Astrocyte (in vitro differentiated cells and primary cell): ENCODE results near the gene TMEM14B. TPM values are rescaled to one million over a fixed set of nuclear protein-coding genes. Genes with fewer than 3 reads are reported as not detected.

ENCODE experiments used
- DNase-seq: peaks from one replicate; pipeline ENCODE4 v3.0.0-alpha.2; 2010; ENCODE audit warnings: low read depth
- FAIRE-seq: peaks from 2 replicates; lab custom pipeline; 2011; peaks lifted over from hg19 to GRCh38; lab: Jason Lieb, UNC
- H2AFZ ChIP-seq: 2 replicates; pipeline ENCODE4 v1.6.0; 2012; ENCODE audit warnings: low read depth, low read length, inconsistent platforms
- H3K27ac ChIP-seq: 2 replicates; pipeline ENCODE4 v1.5.1; 2011; ENCODE audit warnings: low read depth, low read length, inconsistent platforms
- H3K27me3 ChIP-seq: 2 replicates; pipeline ENCODE4 v1.6.0; 2011; ENCODE audit warnings: low read length, inconsistent platforms; ENCODE audit not compliant: insufficient read depth
- H3K36me3 ChIP-seq: 2 replicates; pipeline ENCODE4 v1.5.1; 2011; ENCODE audit warnings: low read length, inconsistent platforms; ENCODE audit not compliant: insufficient read depth
- H3K4me1 ChIP-seq: 2 replicates; pipeline ENCODE4 v1.5.1; 2011; ENCODE audit warnings: low read length, inconsistent platforms; ENCODE audit not compliant: insufficient read depth
- H3K4me2 ChIP-seq: 2 replicates; pipeline ENCODE4 v1.6.0; 2012; ENCODE audit warnings: low read length, inconsistent platforms
- H3K4me3 ChIP-seq: 2 replicates; pipeline ENCODE4 v1.5.1; 2011; ENCODE audit warnings: low read depth, mild to moderate bottlenecking, low read length, inconsistent platforms; ENCODE audit not compliant: insufficient read depth
- H3K79me2 ChIP-seq: 2 replicates; pipeline ENCODE4 v1.6.0; 2012; ENCODE audit warnings: mild to moderate bottlenecking, low read length, inconsistent platforms; ENCODE audit not compliant: insufficient read depth
- H3K9ac ChIP-seq: 2 replicates; pipeline ENCODE4 v1.6.0; 2012; ENCODE audit warnings: mild to moderate bottlenecking, low read length, inconsistent platforms
- H3K9me3 ChIP-seq: 2 replicates; pipeline ENCODE4 v1.5.1; 2012; ENCODE audit warnings: low read depth, mild to moderate bottlenecking, low read length, inconsistent platforms; ENCODE audit not compliant: insufficient read depth
- H4K20me1 ChIP-seq: 2 replicates; pipeline ENCODE4 v1.6.0; 2012; ENCODE audit warnings: low read length, inconsistent platforms; ENCODE audit not compliant: insufficient read depth
- H3K27ac Mint-ChIP-seq: one replicate; pipeline ENCODE4 v1.8.0; 2021; ENCODE audit warnings: mild to moderate bottlenecking, mixed read lengths; ENCODE audit not compliant: unreplicated experiment
- H3K27me3 Mint-ChIP-seq: one replicate; pipeline ENCODE4 v1.8.0; 2021; ENCODE audit warnings: low read depth, mixed read lengths; ENCODE audit not compliant: unreplicated experiment
- H3K36me3 Mint-ChIP-seq: one replicate; pipeline ENCODE4 v1.8.0; 2021; ENCODE audit warnings: low read depth, mixed read lengths; ENCODE audit not compliant: unreplicated experiment
- H3K4me1 Mint-ChIP-seq: one replicate; pipeline ENCODE4 v1.8.0; 2021; ENCODE audit warnings: low read depth, mixed read lengths; ENCODE audit not compliant: unreplicated experiment
- H3K4me3 Mint-ChIP-seq: one replicate; pipeline ENCODE4 v1.8.0; 2021; ENCODE audit warnings: mild to moderate bottlenecking, moderate library complexity, mixed read lengths; ENCODE audit not compliant: unreplicated experiment
- H3K9me3 Mint-ChIP-seq: one replicate; pipeline ENCODE4 v1.8.0; 2021; ENCODE audit warnings: mild to moderate bottlenecking, mixed read lengths; ENCODE audit not compliant: unreplicated experiment
- CTCF ChIP-seq: IDR thresholded peaks from 2 replicates; pipeline ENCODE4 v1.5.1; 2011; ENCODE audit warnings: low read depth, mild to moderate bottlenecking, inconsistent platforms, low read length, moderate library complexity; ENCODE audit not compliant: insufficient read depth
- EZH2 ChIP-seq: IDR thresholded peaks from 2 replicates; pipeline ENCODE4 v1.6.1; 2012; ENCODE audit warnings: mild to moderate bottlenecking, low read length, inconsistent platforms; ENCODE audit not compliant: insufficient read depth
- total RNA-seq: library from RNA; stranded (reverse); gene quantifications from 2 replicates; pipeline ENCODE4 v1.2.1, GENCODE V29; 2021

The TMEM14B gene
- total RNA-seq, 1 donor from 2014 or later: 52.8 TPM

- H3K27ac Mint-ChIP-seq: peak overlapping the region; percentile 10
These were observed 13.7 kb upstream of the TMEM14B start for GRCh38 chr6:10733863-10734262.

GRCh38 chr6:10736731-10737130, 10.9 kb upstream of the TMEM14B start:
- no peak for FAIRE-seq
- H3K27ac ChIP-seq: no peak overlapping the region
- H3K27me3 Mint-ChIP-seq: no peaks in the 10 kb centered on the region

More at GRCh38 chr6:10733863-10734262, 13.7 kb upstream of the TMEM14B start:
- Histone ChIP-seq H3K4me3 (no peak overlapping the region), H3K27me3 (no peaks in the 10 kb centered on the region), H3K36me3 (peaks cover 14% of the 10 kb centered on the region), H3K9me3 (no peaks in the 10 kb centered on the region), H3K9ac (no peak overlapping the region), H4K20me1 (no peaks in the 10 kb centered on the region), H3K4me1 (peaks cover 8% of the 10 kb centered on the region), H2AFZ (no peak overlapping the region), H3K27ac (no peak overlapping the region), H3K4me2 (no peak overlapping the region), H3K79me2 (no peaks in the 10 kb centered on the region)
- DNase-seq (no peak), FAIRE-seq (no peak)
- TF ChIP-seq EZH2 (no peak), CTCF (no peak)
- no peaks in the 10 kb centered on the region for H3K9me3 Mint-ChIP-seq
- H3K4me1 Mint-ChIP-seq: peaks cover 29% of the 10 kb centered on the region
- H3K36me3 Mint-ChIP-seq: peaks cover 12% of the 10 kb centered on the region
- H3K4me3 Mint-ChIP-seq: no peak overlapping the region
- H3K27me3 Mint-ChIP-seq: no peaks in the 10 kb centered on the region

More at GRCh38 chr6:10736731-10737130, 10.9 kb upstream of the TMEM14B start:
- Histone ChIP-seq H2AFZ (no peak overlapping the region), H4K20me1 (no peaks in the 10 kb centered on the region), H3K9ac (no peak overlapping the region), H3K27me3 (no peaks in the 10 kb centered on the region), H3K4me2 (no peak overlapping the region), H3K4me3 (no peak overlapping the region), H3K4me1 (peaks cover 8% of the 10 kb centered on the region), H3K9me3 (no peaks in the 10 kb centered on the region), H3K36me3 (peaks cover 5% of the 10 kb centered on the region), H3K79me2 (no peaks in the 10 kb centered on the region)
- peaks cover 23% of the 10 kb centered on the region for H3K4me1 Mint-ChIP-seq
- DNase-seq: no peak
- no peak overlapping the region for H3K4me3 Mint-ChIP-seq
- TF ChIP-seq CTCF (no peak), EZH2 (no peak)
- no peak overlapping the region for H3K27ac Mint-ChIP-seq
- no peaks in the 10 kb centered on the region for H3K9me3 Mint-ChIP-seq
- peaks cover 17% of the 10 kb centered on the region for H3K36me3 Mint-ChIP-seq
